Measurements from ENCODE around the gene TBX4.

Gene TBX4

GRCh38 chr17:61455324-61456060, 3.3 kb downstream of the TBX4 start:
- no peak for DNase-seq

- no peak for DNase-seq
These were observed 3.9 kb downstream of the TBX4 start for GRCh38 chr17:61456061-61456681.

- DNase-seq, result no peak
These were observed 4.5 kb downstream of the TBX4 start for GRCh38 chr17:61456688-61457225.

- no peak for DNase-seq
These were observed 5.2 kb downstream of the TBX4 start for GRCh38 chr17:61457226-61457983.

GRCh38 chr17:61458000-61458399, 5.8 kb downstream of the TBX4 start:
- DNase-seq, result no peak

- no peak for DNase-seq
These were observed 6.4 kb downstream of the TBX4 start for GRCh38 chr17:61458421-61459141.

GRCh38 chr17:61459142-61459809, 7.1 kb downstream of the TBX4 start:
- no peak for DNase-seq

GRCh38 chr17:61459939-61460718, 7.9 kb downstream of the TBX4 start:
- DNase-seq, result no peak

GRCh38 chr17:61460796-61461585, 8.8 kb downstream of the TBX4 start:
- DNase-seq, result no peak

- no peak for DNase-seq
These were observed 9.4 kb downstream of the TBX4 start for GRCh38 chr17:61461586-61461966.

- no peak for DNase-seq
These were observed 9.9 kb downstream of the TBX4 start for GRCh38 chr17:61461967-61462718.

GRCh38 chr17:61462719-61463315, 10.6 kb downstream of the TBX4 start:
- no peak for DNase-seq

GRCh38 chr17:61463316-61464129, 11.3 kb downstream of the TBX4 start:
- DNase-seq, result no peak

- no peak for DNase-seq
These were observed 12.1 kb downstream of the TBX4 start for GRCh38 chr17:61464130-61464842.

- DNase-seq, result no peak
These were observed 12.6 kb downstream of the TBX4 start for GRCh38 chr17:61464843-61465180.

GRCh38 chr17:61465550-61466237, 13.5 kb downstream of the TBX4 start:
- DNase-seq, result no peak

- DNase-seq, result no peak
These were observed 14.0 kb downstream of the TBX4 start for GRCh38 chr17:61466246-61466645.
